ENCODE results near the gene GLS. TPM values are rescaled to one million over a fixed set of nuclear protein-coding genes. Genes with fewer than 3 reads are reported as not detected.

The GLS gene
- total RNA-seq, 4 donors from 2014 or later: 12.4 to 32.6 (median 21.8) TPM

GRCh38 chr2:190942697-190943096, 62.1 kb downstream of the GLS start:
- Histone ChIP-seq H3K4me1 (peaks cover 19 to 21% of the 10 kb centered on the region in 2 donors), H3K4me3 (no peak overlapping the region), H3K36me3 (no peaks in the 10 kb centered on the region), H3K27me3 (no peaks in the 10 kb centered on the region), H3K9me3 (no peaks in the 10 kb centered on the region), H3K27ac (no peak overlapping the region)
- DNase-seq: no peak
- intact Hi-C loops (cut with DNase I; ENCODE audit: low total_unique reads) (no loop called here), in situ Hi-C loops (cut with MboI; ENCODE audit: low sequenced_read_pairs in 4 of 4) (no loop called here)
- TF ChIP-seq CTCF (IDR thresholded peaks at IDR 0.05 in 4 of 5, conservative IDR thresholded peaks at IDR 0.05 in 1 of 5) (no peak), POLR2A (IDR thresholded peaks at IDR 0.05) (no peak)
- ATAC-seq: no peak

- Histone ChIP-seq H3K9me3 (no peaks in the 10 kb centered on the region), H3K4me1 (peaks cover 12 to 16% of the 10 kb centered on the region in 2 donors), H3K36me3 (no peaks in the 10 kb centered on the region), H3K27ac (no peak overlapping the region), H3K4me3 (no peak overlapping the region), H3K27me3 (no peaks in the 10 kb centered on the region)
- intact Hi-C loops (cut with DNase I; ENCODE audit: low total_unique reads) (no loop called here), in situ Hi-C loops (cut with MboI; ENCODE audit: low sequenced_read_pairs in 4 of 4) (no loop called here)
- TF ChIP-seq POLR2A (IDR thresholded peaks at IDR 0.05) (no peak), CTCF (IDR thresholded peaks at IDR 0.05 in 4 of 5, conservative IDR thresholded peaks at IDR 0.05 in 1 of 5) (no peak)
- DNase-seq (no peak), ATAC-seq (no peak)
Measured at GRCh38 chr2:190943706-190944105, 63.1 kb downstream of the GLS start.

- TF ChIP-seq POLR2A (IDR thresholded peaks at IDR 0.05) (no peak), CTCF (IDR thresholded peaks at IDR 0.05 in 4 of 5, conservative IDR thresholded peaks at IDR 0.05 in 1 of 5) (no peak)
- Histone ChIP-seq H3K36me3 (no peaks in the 10 kb centered on the region), H3K27me3 (no peaks in the 10 kb centered on the region), H3K4me1 (peaks cover 0 to 2% of the 10 kb centered on the region in 2 donors), H3K9me3 (no peaks in the 10 kb centered on the region), H3K4me3 (no peak overlapping the region), H3K27ac (no peak overlapping the region)
- intact Hi-C loops (cut with DNase I; ENCODE audit: low total_unique reads): no loop called here
- in situ Hi-C loops (cut with MboI; ENCODE audit: low sequenced_read_pairs in 4 of 4): no loop called here
- DNase-seq: no peak
- ATAC-seq: no peak
Measured at GRCh38 chr2:190947141-190947540, 66.5 kb downstream of the GLS start.

- in situ Hi-C loops (cut with MboI; ENCODE audit: low sequenced_read_pairs in 4 of 4) (no loop called here), intact Hi-C loops (cut with DNase I; ENCODE audit: low total_unique reads) (no loop called here)
- no peak overlapping the region for H3K27ac ChIP-seq
- H3K36me3 ChIP-seq: no peaks in the 10 kb centered on the region
- H3K9me3 ChIP-seq: no peaks in the 10 kb centered on the region
- no peak for DNase-seq
- ATAC-seq: no peak
- no peak for TF ChIP-seq CTCF (IDR thresholded peaks at IDR 0.05 in 4 of 5, conservative IDR thresholded peaks at IDR 0.05 in 1 of 5)
- TF ChIP-seq POLR2A (IDR thresholded peaks at IDR 0.05): no peak
- H3K4me3 ChIP-seq: no peak overlapping the region
- H3K27me3 ChIP-seq: no peaks in the 10 kb centered on the region
- peaks cover 0 to 2% of the 10 kb centered on the region in 2 donors for H3K4me1 ChIP-seq
Measured at GRCh38 chr2:190947711-190948251, 67.2 kb downstream of the GLS start.

- DNase-seq (no peak), ATAC-seq (no peak)
- Histone ChIP-seq H3K4me1 (peaks cover 0 to 2% of the 10 kb centered on the region in 2 donors), H3K9me3 (no peaks in the 10 kb centered on the region), H3K27me3 (no peaks in the 10 kb centered on the region), H3K4me3 (no peak overlapping the region), H3K36me3 (no peaks in the 10 kb centered on the region), H3K27ac (no peak overlapping the region)
- TF ChIP-seq POLR2A (IDR thresholded peaks at IDR 0.05): no peak
- no peak for TF ChIP-seq CTCF (IDR thresholded peaks at IDR 0.05 in 4 of 5, conservative IDR thresholded peaks at IDR 0.05 in 1 of 5)
- intact Hi-C loops (cut with DNase I; ENCODE audit: low total_unique reads) (no loop called here), in situ Hi-C loops (cut with MboI; ENCODE audit: low sequenced_read_pairs in 4 of 4) (no loop called here)
Measured at GRCh38 chr2:190948671-190949070, 68.0 kb downstream of the GLS start.

Data from gastrocnemius medialis (tissue), 4 donors.